Measurements from ENCODE around the gene ANAPC10. TPM values are rescaled to one million over a fixed set of nuclear protein-coding genes. Genes with fewer than 3 reads are reported as not detected.
"Not testable (repeated sequence)": the region's sequence is repeated elsewhere in the genome, so short reads cannot be mapped to it uniquely, and the experiment has no call there.

The ANAPC10 gene, protein sequence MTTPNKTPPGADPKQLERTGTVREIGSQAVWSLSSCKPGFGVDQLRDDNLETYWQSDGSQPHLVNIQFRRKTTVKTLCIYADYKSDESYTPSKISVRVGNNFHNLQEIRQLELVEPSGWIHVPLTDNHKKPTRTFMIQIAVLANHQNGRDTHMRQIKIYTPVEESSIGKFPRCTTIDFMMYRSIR
- total RNA-seq = 10 to 100 TPM; 25.2 to 29.4 TPM

DNA sequence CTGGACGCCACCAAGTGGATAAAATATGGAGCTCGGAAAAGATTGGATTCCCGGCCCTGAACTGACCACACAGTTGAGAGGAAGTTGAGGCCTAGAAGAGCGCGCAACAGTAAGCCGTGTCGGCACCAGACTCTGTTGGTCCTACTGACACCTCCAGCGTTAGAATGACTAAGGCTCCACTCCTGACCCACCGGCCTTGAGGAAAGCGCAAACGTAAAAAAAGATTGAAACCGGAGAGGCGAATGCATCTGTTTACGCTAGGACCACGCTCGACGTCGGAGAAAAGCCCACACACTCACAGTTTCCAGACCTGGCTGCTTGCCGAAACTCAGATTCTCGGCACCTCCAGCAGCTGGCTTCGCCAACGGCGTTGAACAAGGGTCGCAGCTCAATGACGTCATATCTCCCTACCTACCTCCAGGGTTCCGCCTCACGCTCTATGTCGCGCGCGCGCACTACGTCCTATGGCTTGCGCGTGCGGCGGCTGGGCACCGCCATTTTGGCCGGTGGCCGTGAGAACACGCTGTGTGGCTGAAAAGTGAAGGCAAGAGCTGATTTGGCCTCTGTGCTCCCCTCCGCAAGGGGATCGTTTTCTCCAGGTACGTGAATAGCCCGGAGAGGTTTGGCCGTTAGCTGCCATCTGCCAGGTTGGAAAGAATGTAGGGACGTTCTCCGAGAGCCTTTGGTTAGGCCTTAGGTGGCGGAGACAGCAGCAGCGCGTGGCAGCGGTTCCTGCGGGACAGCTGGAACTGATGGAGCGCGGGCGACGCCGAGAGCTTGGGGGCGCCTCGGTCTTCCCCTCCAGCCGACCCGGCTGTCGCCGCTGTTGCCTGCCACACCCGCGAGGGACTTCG is at the start of gene ANAPC10, which contains the start of gene ABCE1:
ANAPC10 (minus strand) TSS at position 376 of the 854 bp plus-strand sequence. CDS start 2,097 bp downstream, outside the sequence.
ABCE1 (plus strand) TSS at position 491 of the 854 bp plus-strand sequence. CDS start 6,102 bp downstream, outside the sequence.
- H3K36me3 Mint-ChIP-seq (ENCODE audit: insufficient read depth in 2 of 2) = peaks cover 15 to 30% of the 10 kb centered on the region in 2 donors
- H3K9me3 Mint-ChIP-seq = no peaks in the 10 kb centered on the region
- DNase-seq (peak; percentile 96 to 98), ATAC-seq (replicated peaks in 1 of 2) (peak; percentile 91)
- peak within 1 kb of the TSS; percentile 99 for H3K27ac Mint-ChIP-seq
- peak within 1 kb of the TSS; percentile 91 to 98 for H3K4me3 Mint-ChIP-seq
- peaks cover 5% of the 10 kb centered on the region for H3K4me1 Mint-ChIP-seq (ENCODE audit: low read depth)
- no peaks in the 10 kb centered on the region for H3K27me3 Mint-ChIP-seq (ENCODE audit: low read depth)

DNA sequence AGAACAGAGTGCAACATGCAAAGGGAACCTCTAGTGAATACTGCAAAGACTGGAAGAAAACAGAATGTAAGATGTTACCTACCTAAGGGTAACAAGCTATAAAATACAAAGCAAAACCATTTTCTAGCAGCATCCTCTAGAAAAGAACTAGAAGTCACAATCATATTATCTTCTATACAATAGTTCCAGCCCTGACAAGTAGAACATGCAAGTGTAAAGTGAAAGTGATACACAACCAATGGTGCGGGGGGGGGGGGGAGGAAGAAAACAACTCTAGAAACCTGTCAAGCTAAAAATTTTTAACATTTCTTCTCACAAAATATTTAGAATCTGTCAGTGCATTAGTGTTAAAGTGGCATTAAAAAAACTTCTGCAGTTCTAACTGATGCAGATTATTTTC is 38.2 kb upstream of the ANAPC10 start:
- H3K27ac Mint-ChIP-seq = peak overlapping the region; percentile 83

DNA sequence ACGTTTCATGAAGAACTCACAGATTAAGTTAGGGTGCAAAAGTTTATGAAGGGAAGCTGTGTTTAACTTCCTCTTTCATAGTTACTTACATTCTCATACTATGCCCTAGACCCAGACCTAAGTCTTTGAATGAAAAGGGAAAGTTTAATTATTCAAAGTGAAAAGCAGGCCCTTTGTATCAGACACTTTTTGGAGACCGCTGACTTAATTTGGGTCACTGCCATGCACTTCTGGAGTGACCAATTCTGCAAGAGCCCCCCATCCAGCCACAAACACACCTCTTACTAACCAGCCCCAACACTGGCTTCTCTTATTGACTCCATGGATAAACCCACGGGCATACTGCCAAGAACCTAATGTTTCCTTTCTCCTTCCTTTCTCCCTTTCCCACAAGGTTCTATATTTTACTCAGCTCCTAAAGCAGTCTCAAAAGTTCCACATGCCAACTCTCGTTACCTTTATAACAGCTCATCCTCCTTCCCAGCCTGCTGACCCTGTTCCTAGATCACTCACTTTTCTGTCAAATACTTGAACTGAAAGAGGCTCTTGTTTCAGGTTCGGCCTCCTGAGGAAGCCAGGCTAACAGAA is 34.6 kb upstream of the ANAPC10 start:
- ATAC-seq (replicated peaks in 1 of 2) (peak; percentile 83 to 85), DNase-seq (peak; percentile 47 to 56)
- Mint-ChIP-seq H3K4me3 (peak overlapping the region; percentile 5 to 54), H3K27me3 (ENCODE audit: low read depth) (no peaks in the 10 kb centered on the region), H3K36me3 (ENCODE audit: insufficient read depth in 2 of 2) (peaks cover 9 to 16% of the 10 kb centered on the region in 2 donors), H3K4me1 (ENCODE audit: low read depth) (peaks cover 63% of the 10 kb centered on the region), H3K9me3 (no peaks in the 10 kb centered on the region), H3K27ac (peak overlapping the region; percentile 85)

More for the DNA sequence above, 38.2 kb upstream of the ANAPC10 start:
- Mint-ChIP-seq H3K4me1 (ENCODE audit: low read depth) (peaks cover 46% of the 10 kb centered on the region), H3K4me3 (peak overlapping the region in 1 of 2 donors; percentile 65), H3K36me3 (ENCODE audit: insufficient read depth in 2 of 2) (peaks cover 8 to 32% of the 10 kb centered on the region in 2 donors)
- not testable (repeated sequence) for H3K27me3 Mint-ChIP-seq (ENCODE audit: low read depth); H3K9me3 Mint-ChIP-seq; ATAC-seq (replicated peaks in 1 of 2); DNase-seq

DNA sequence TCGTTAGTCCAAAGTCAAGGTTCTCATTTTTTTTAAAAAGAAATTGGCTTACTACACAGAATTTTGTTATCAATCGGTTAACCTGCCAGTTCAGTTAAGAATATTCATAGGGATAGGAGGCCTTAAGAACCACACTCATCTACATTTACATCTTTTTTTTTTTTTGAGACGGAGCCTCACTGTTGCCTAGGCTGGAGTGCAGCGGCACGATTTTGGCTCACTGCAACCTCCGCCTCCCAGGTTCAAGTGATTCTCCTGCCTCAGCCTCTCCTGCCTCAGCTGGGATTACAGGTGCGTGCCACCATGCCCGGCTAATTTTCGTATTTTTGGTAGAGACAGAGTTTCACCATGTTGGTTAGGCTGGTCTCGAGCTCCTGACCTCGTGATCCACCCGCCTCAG is 33.9 kb upstream of the ANAPC10 start:
- no peak for DNase-seq
- H3K27me3 Mint-ChIP-seq (ENCODE audit: low read depth) = no peaks in the 10 kb centered on the region
- H3K27ac Mint-ChIP-seq = peak overlapping the region; percentile 85
- peaks cover 65% of the 10 kb centered on the region for H3K4me1 Mint-ChIP-seq (ENCODE audit: low read depth)
- no peak for ATAC-seq (replicated peaks in 1 of 2)
- peaks cover 6 to 15% of the 10 kb centered on the region in 2 donors for H3K36me3 Mint-ChIP-seq (ENCODE audit: insufficient read depth in 2 of 2)
- no peaks in the 10 kb centered on the region for H3K9me3 Mint-ChIP-seq
- H3K4me3 Mint-ChIP-seq = peak overlapping the region in 1 of 2 donors; percentile 31

DNA sequence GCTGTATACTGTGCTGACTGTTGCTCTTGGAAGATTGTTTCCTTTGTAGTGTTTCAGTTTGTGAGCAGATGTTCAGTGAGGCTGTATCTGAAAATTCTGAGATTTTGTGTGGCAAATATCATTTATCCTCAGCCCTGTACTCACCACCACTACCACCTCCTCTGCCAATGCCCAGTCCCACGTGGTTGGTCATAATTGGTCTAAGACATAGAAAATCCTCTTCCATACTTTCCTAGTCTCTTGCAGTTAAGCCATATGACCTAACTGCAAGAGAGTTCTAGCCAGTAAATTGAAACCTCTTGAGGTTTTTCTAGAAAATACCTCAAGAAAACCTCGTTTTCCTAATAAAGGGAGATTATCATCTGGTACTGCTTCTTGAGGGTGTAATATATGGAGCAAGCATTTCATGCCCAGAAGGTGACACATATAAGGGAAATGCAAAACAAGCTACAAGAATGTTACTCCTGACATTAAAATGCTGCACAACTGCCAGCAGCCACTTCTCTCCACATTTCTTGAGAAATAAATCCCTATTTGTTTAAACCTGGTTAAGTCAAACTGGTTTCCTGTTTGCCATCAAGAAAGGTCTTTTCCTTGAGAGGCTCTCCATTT is 32.9 kb upstream of the ANAPC10 start:
- H3K27me3 Mint-ChIP-seq (ENCODE audit: low read depth) = no peaks in the 10 kb centered on the region
- peaks cover 71% of the 10 kb centered on the region for H3K4me1 Mint-ChIP-seq (ENCODE audit: low read depth)
- DNase-seq = no peak
- peak overlapping the region; percentile 17 for H3K27ac Mint-ChIP-seq
- no peaks in the 10 kb centered on the region for H3K9me3 Mint-ChIP-seq
- peak overlapping the region in 1 of 2 donors; percentile 3 for H3K4me3 Mint-ChIP-seq
- H3K36me3 Mint-ChIP-seq (ENCODE audit: insufficient read depth in 2 of 2) = peaks cover 11 to 21% of the 10 kb centered on the region in 2 donors
- ATAC-seq (replicated peaks in 1 of 2) = peak; percentile 27 to 41

DNA sequence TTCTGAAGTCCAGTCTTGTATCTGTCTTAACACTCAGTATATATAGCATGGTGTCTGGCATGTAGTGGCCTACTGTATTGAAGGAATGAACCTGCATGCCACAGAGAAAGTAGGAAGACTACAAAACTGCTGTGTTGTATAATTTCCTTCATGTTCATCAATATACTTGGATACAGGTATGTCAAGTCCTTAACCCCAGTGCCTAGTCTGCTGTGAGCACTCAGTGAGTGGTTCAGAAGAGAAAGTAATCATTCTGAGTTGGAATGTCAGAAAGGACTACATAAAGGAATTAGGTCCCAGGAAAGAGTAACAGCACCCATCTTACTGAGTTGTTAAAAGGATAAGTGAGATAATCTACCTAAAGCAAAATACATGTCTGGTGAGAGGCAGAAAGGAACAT is 32.1 kb upstream of the ANAPC10 start:
- DNase-seq = no peak
- Mint-ChIP-seq H3K9me3 (no peaks in the 10 kb centered on the region), H3K36me3 (ENCODE audit: insufficient read depth in 2 of 2) (peaks cover 12 to 22% of the 10 kb centered on the region in 2 donors), H3K27ac (peak overlapping the region; percentile 84), H3K27me3 (ENCODE audit: low read depth) (no peaks in the 10 kb centered on the region), H3K4me1 (ENCODE audit: low read depth) (peaks cover 71% of the 10 kb centered on the region), H3K4me3 (peak overlapping the region in 1 of 2 donors; percentile 3)
- ATAC-seq (replicated peaks in 1 of 2) = no peak

DNA sequence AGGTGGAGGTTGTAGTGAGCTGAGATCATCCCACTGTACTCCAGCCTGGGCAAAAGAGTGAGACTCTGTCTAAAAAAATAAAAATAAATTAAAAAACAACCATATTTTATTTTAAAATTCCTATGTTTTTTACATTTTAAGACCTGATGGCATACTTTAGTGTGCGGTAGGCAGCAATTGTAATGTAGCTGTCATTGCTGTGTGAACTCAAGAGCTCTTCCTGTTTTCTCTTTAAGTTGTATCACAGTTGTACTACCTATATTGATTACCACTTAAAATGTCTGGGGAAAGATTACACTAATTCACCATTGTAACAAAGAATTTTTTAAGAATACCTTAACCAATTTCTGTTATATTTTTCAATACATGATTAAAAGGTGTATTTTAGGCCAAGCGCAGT is 27.4 kb upstream of the ANAPC10 start:
- DNase-seq = no peak
- Mint-ChIP-seq H3K9me3 (no peaks in the 10 kb centered on the region), H3K4me3 (peak overlapping the region in 1 of 2 donors; percentile 74), H3K36me3 (ENCODE audit: insufficient read depth in 2 of 2) (peaks cover 10 to 28% of the 10 kb centered on the region in 2 donors), H3K27me3 (ENCODE audit: low read depth) (no peaks in the 10 kb centered on the region), H3K4me1 (ENCODE audit: low read depth) (peaks cover 41% of the 10 kb centered on the region), H3K27ac (peak overlapping the region; percentile 92)
- no peak for ATAC-seq (replicated peaks in 1 of 2)

DNA sequence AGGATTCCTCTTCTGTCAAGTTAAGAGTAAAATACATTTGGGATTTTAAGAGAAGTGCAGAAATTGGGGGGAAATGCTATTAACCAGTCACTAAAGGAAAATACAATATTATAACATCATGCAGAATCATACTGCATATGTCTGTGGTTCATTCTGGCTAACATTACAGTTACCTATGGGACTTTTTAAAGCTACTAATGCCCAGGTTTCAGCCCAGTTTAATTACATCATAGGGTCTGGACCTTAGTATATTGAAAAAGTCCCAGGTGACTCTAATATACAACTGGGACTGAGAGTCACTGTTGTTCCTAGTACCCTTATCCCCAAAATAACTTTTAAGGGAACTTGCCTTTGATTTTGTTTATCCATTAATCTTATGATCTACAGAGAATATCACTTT is 10.1 kb upstream of the ANAPC10 start:
- no peaks in the 10 kb centered on the region for H3K27me3 Mint-ChIP-seq (ENCODE audit: low read depth)
- no peaks in the 10 kb centered on the region for H3K9me3 Mint-ChIP-seq
- ATAC-seq (replicated peaks in 1 of 2) (no peak), DNase-seq (no peak)
- H3K4me3 Mint-ChIP-seq = no peak overlapping the region
- peak overlapping the region; percentile 81 for H3K27ac Mint-ChIP-seq
- peaks cover 4% of the 10 kb centered on the region for H3K4me1 Mint-ChIP-seq (ENCODE audit: low read depth)
- H3K36me3 Mint-ChIP-seq (ENCODE audit: insufficient read depth in 2 of 2) = peaks cover 5 to 25% of the 10 kb centered on the region in 2 donors

DNA sequence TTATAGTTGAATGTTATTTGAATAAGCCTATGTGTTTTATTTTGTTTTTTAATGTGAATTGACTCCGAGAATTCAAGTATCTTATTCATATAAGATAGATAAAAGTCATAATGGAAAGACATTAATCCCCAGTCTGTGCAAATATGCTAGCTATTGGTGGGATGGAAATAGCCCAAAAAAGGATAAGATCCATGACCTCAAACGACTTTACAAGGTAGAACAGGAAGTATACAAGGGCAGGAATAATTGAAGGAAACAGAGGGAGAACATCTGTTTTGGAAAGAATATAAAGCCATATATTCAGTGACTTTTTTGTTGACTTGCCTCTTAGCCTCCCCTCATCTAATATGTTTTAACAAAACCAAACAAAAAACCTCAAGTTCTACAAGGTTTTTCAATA is 9.1 kb upstream of the ANAPC10 start:
- no peak overlapping the region for H3K4me3 Mint-ChIP-seq
- no peaks in the 10 kb centered on the region for H3K27me3 Mint-ChIP-seq (ENCODE audit: low read depth)
- no peaks in the 10 kb centered on the region for H3K9me3 Mint-ChIP-seq
- peaks cover 4 to 19% of the 10 kb centered on the region in 2 donors for H3K36me3 Mint-ChIP-seq (ENCODE audit: insufficient read depth in 2 of 2)
- ATAC-seq (replicated peaks in 1 of 2) = no peak
- no peak for DNase-seq
- H3K27ac Mint-ChIP-seq = peak overlapping the region; percentile 5
- peaks cover 4% of the 10 kb centered on the region for H3K4me1 Mint-ChIP-seq (ENCODE audit: low read depth)

DNA sequence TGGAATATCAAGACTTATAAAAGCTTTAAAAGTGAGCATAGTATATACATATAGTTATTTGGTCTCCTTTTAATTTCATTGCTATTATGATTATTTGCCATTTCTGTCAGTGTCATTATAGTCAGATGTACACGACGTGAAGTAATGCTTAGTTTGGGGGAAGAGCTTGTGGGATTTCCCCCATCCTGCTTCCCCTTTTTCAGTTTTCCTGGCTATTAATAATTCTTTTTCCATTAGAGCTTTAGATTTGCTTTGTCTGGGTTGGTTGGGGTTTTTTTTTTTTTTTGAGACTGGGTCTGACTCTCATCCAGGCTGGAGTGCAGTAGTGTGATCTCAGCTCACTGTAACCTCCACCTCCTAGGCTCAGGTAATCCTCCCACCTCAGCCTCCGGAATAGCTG is 5.5 kb upstream of the ANAPC10 start:
- DNase-seq (no peak), ATAC-seq (replicated peaks in 1 of 2) (no peak)
- Mint-ChIP-seq H3K27me3 (ENCODE audit: low read depth) (no peaks in the 10 kb centered on the region), H3K4me3 (no peak overlapping the region), H3K36me3 (ENCODE audit: insufficient read depth in 2 of 2) (peaks cover 2 to 14% of the 10 kb centered on the region in 2 donors), H3K4me1 (ENCODE audit: low read depth) (peaks cover 4% of the 10 kb centered on the region), H3K9me3 (no peaks in the 10 kb centered on the region), H3K27ac (peak overlapping the region; percentile 22)

DNA sequence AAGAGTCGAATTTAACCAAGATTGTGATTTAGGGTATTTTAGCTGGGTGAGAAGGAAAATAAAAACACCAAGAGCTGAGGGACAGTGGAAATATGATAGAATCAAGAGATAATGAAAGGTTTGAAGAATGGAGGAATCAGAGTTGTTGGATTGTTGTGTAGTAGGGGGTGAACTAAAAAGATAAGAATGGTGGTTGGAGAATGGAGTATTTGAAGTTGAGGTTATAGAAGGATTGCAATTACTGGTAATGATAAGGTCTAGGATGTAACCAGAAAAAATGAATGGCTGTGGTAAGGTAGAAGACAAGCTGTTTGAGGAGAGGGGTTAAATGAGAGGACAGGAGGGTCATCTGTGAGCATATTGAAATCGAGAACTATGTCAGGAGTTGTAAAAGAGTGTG is 4.6 kb upstream of the ANAPC10 start:
- H3K4me3 Mint-ChIP-seq = no peak overlapping the region
- no peak overlapping the region for H3K27ac Mint-ChIP-seq
- peaks cover 4% of the 10 kb centered on the region for H3K4me1 Mint-ChIP-seq (ENCODE audit: low read depth)
- DNase-seq (no peak), ATAC-seq (replicated peaks in 1 of 2) (no peak)
- H3K27me3 Mint-ChIP-seq (ENCODE audit: low read depth) = no peaks in the 10 kb centered on the region
- H3K36me3 Mint-ChIP-seq (ENCODE audit: insufficient read depth in 2 of 2) = peaks cover 5 to 12% of the 10 kb centered on the region in 2 donors
- H3K9me3 Mint-ChIP-seq = no peaks in the 10 kb centered on the region

DNA sequence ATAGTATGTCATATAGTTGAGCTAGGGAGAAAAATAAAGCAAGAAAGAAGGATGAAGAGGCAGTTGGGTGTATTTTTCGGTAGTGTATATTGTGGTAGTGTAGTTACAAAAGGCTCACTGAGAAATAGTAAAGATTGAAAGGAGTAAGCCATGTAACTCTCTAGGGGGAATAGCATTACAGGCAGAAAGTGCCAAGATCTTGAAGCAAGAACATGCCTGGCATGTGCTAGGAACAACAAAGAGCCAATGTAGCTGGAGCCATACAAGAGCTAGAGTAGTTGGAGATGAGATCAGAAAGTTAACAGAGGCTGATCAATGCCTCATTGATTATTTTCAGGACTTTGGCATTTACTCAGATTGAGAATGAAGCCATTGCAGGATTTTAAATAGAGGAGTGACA is 3.1 kb upstream of the ANAPC10 start:
- H3K36me3 Mint-ChIP-seq (ENCODE audit: insufficient read depth in 2 of 2) = peaks cover 5 to 10% of the 10 kb centered on the region in 2 donors
- no peaks in the 10 kb centered on the region for H3K9me3 Mint-ChIP-seq
- H3K27me3 Mint-ChIP-seq (ENCODE audit: low read depth) = no peaks in the 10 kb centered on the region
- ATAC-seq (replicated peaks in 1 of 2) (no peak), DNase-seq (no peak)
- H3K4me1 Mint-ChIP-seq (ENCODE audit: low read depth) = no peaks in the 10 kb centered on the region
- H3K4me3 Mint-ChIP-seq = no peak overlapping the region
- H3K27ac Mint-ChIP-seq = no peak overlapping the region

Data from activated T-cell treated with anti-CD3 and anti-CD28 coated beads, Interleukin-2, amount 50 U/mL, for 72 hours (primary cell).